ENCODE data around the gene C6orf132. TPM values are rescaled to one million over a fixed set of nuclear protein-coding genes. Genes with fewer than 3 reads are reported as not detected.

Gene C6orf132
- total and polyA plus RNA-seq, 7 donors, result 0.08 to 0.34 (median 0.13) TPM

- no peak overlapping the region for H3K4me3 ChIP-seq
- H3K36me3 ChIP-seq (ENCODE audit: insufficient read depth in 1 of 2, low read depth in 1 of 2), result peaks cover 0 to 21% of the 10 kb centered on the region in 2 donors
- intact Hi-C loops (cut with DNase I), result no loop called here
- H3K27me3 ChIP-seq (ENCODE audit: insufficient read depth in 3 of 3, low read length in 2 of 3), result no peaks in the 10 kb centered on the region
- TF ChIP-seq CTCF (IDR thresholded peaks at IDR 0.05), result no peak
- 75 to 85% (median 79%) methylated on average over 22 of the region's 22 CpGs for WGBS, 3 donors
- no peaks in the 10 kb centered on the region for H3K9me3 ChIP-seq
- H3K4me1 ChIP-seq, result no peaks in the 10 kb centered on the region
- ATAC-seq, result peak in 2 of 4 donors; percentile 35 to 45
- peak in 1 of 2 donors; percentile 36 for DNase-seq
- no peak overlapping the region for H3K27ac ChIP-seq
Measured at GRCh38 chr6:42086046-42087035, 56.1 kb downstream of the C6orf132 start.

- no peaks in the 10 kb centered on the region for H3K9me3 ChIP-seq
- H3K4me3 ChIP-seq, result no peak overlapping the region
- DNase-seq (no peak), ATAC-seq (no peak)
- 56 to 85% (median 80%) methylated on average over 5 of the region's 5 CpGs for WGBS, 3 donors
- H3K27me3 ChIP-seq (ENCODE audit: insufficient read depth in 3 of 3, low read length in 2 of 3), result no peaks in the 10 kb centered on the region
- peaks cover 0 to 29% of the 10 kb centered on the region in 2 donors for H3K36me3 ChIP-seq (ENCODE audit: insufficient read depth in 1 of 2, low read depth in 1 of 2)
- H3K27ac ChIP-seq, result no peak overlapping the region
- no peaks in the 10 kb centered on the region for H3K4me1 ChIP-seq
- no peak for TF ChIP-seq CTCF (IDR thresholded peaks at IDR 0.05)
- intact Hi-C loops (cut with DNase I), result no loop called here
Measured at GRCh38 chr6:42084889-42085288, 57.5 kb downstream of the C6orf132 start.

GRCh38 chr6:42083530-42083929 is 58.9 kb downstream of the C6orf132 start:
- H3K27ac ChIP-seq, result no peak overlapping the region
- DNase-seq (peak in 1 of 2 donors; percentile 7), ATAC-seq (no peak)
- H3K4me3 ChIP-seq, result no peak overlapping the region
- H3K36me3 ChIP-seq (ENCODE audit: insufficient read depth in 1 of 2, low read depth in 1 of 2), result peaks cover 0 to 41% of the 10 kb centered on the region in 2 donors
- no peak for TF ChIP-seq CTCF (IDR thresholded peaks at IDR 0.05)
- WGBS, 3 donors, result 63 to 74% (median 70%) methylated on average over 4 to 5 of the region's 5 CpGs
- no peaks in the 10 kb centered on the region for H3K27me3 ChIP-seq (ENCODE audit: insufficient read depth in 3 of 3, low read length in 2 of 3)
- intact Hi-C loops (cut with DNase I), result no loop called here
- H3K9me3 ChIP-seq, result no peaks in the 10 kb centered on the region
- H3K4me1 ChIP-seq, result no peaks in the 10 kb centered on the region

- H3K27ac ChIP-seq, result no peak overlapping the region
- no peak overlapping the region for H3K4me3 ChIP-seq
Measured at GRCh38 chr6:42079941-42080464, 62.4 kb downstream of the C6orf132 start.

More at GRCh38 chr6:42079941-42080464, 62.4 kb downstream of the C6orf132 start:
- no peaks in the 10 kb centered on the region for H3K27me3 ChIP-seq (ENCODE audit: insufficient read depth in 3 of 3, low read length in 2 of 3)
- H3K4me1 ChIP-seq, result no peaks in the 10 kb centered on the region
- DNase-seq (peak in 1 of 2 donors; percentile 6), ATAC-seq (no peak)
- H3K9me3 ChIP-seq, result no peaks in the 10 kb centered on the region
- intact Hi-C loops (cut with DNase I), result loop anchor here in 1 of 2 donors (5.0 kb wide), 2 partner anchors 132 to 467 kb away; no protein-coding TSS in a partner anchor
- H3K36me3 ChIP-seq (ENCODE audit: insufficient read depth in 1 of 2, low read depth in 1 of 2), result peaks cover 0 to 74% of the 10 kb centered on the region in 2 donors
- TF ChIP-seq CTCF (IDR thresholded peaks at IDR 0.05), result no peak
- WGBS, 3 donors, result 81 to 82% (median 81%) methylated on average over 9 to 10 of the region's 10 CpGs

All from psoas muscle (tissue), 8 donors.